NOMO-1 (cell line): Measurements from ENCODE around the gene CDK16.

ENCODE experiments used
- DNase-seq, 2 experiments: peaks; one replicate each; lab custom pipeline; 2025; ENCODE audit not compliant: unreplicated experiment in 2 of 2; lab: John Stamatoyannopoulos, UW

The CDK16 gene

GRCh38 chrX:47226531-47227333, 8.3 kb downstream of the CDK16 start:
- no peak for DNase-seq

GRCh38 chrX:47227334-47227583, 8.8 kb downstream of the CDK16 start:
- DNase-seq: no peak

DNA sequence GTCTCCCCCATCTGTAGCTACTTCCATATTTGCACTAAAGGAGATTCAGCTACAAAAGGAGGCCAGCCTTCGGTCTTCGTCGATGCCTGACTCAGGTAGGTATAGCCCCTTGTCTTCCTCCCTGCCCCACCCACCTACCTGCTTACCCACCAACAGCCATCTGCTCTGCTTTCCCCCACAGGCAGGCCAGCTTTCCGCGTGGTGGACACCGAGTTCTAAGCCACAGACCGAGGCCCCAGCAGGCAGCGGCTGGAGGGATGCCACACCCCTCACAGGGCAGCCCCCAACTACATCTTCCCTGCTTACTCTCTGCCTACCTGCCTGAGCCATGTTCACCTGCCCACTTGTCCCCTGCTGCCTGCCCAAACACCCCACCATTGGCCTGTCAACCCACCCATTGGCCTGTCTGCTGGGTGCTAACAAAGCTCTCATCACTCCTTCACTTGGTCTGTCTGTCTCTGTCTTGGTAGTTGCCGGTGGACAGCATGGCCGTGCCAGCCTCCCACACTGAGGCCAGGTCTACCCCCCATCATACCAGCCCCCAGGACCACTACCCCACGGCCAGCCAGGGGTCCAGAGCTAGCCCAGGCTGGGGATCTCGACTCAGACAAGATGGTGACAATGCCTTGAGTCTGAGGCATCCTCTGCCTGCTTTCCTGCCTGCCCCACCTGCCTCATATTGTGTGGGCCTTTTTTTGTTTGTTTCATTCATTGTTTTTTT, 10.2 kb downstream of the CDK16 start:
- DNase-seq: no peak

- DNase-seq: no peak
Measured at GRCh38 chrX:47229427-47229826, 10.9 kb downstream of the CDK16 start.

GRCh38 chrX:47230136-47230868, 11.8 kb downstream of the CDK16 start:
- no peak for DNase-seq

DNA sequence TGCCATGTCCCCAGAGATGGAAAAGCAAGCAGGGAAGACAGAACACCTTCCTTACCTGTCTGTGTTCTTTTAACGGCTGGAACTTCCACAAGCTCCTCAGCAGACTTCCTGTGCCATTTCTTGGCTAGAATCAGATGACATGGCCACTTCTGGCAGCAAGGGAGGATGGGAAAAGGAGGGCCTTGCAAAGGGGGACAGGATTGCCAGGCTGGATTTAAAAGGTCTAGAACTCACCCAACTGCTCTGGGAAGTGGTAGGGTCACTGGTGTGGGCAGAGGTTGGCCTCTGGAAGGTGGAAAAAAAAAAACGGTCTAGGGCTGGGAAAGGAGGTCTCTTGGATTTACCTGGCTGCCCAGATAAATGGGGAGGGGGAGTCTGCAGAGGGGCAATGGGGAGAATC, 12.7 kb downstream of the CDK16 start:
- no peak for DNase-seq

GRCh38 chrX:47232197-47232802, 13.8 kb downstream of the CDK16 start:
- no peak for DNase-seq

- DNase-seq: peak; percentile 17 to 32
Measured at GRCh38 chrX:47232803-47233332, 14.4 kb downstream of the CDK16 start, which contains the start of gene USP11. TSS of gene USP11 (plus strand) at chrX:47233009. CDS start at chrX:47233044, 35 bp downstream.

DNA sequence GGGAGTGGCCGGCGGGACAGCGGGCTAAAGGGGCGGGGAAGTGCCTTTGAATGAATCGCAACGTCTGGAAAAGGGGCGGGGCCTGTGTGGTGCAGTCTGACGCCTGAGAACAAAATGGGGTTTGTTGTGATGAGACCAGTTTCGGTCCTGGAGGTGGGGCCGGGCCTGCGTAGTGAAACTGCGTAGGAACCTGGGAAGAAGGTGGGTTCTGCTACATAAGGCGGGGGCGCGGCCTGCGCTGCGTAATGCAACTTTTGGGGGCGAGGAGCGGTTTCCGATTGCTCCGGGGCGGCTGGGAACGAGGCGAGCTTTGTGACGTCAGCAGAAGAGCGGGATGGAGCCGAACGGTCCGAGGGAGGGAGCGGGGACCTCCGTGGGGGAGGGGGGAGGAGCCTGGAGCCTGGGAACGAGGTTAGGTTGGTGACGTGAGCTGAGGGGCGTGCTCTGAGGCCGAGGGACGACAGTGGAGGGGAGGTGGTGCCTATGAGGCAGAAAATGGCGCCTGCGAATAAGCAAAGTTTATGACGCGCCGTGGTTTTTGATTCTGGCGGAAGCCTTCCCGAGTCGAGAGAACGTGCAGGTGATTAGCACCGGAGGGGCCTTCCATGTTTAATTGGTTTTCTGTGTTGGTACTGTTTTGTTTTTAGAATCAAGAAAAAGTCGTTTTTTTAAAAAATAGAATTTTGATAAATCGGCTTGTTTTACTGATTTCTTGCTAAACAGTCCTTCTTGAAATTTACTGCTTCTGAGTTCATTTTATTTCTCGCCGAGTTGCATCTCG, 15.0 kb downstream of the CDK16 start:
- peak; percentile 93 to 94 for DNase-seq

DNA sequence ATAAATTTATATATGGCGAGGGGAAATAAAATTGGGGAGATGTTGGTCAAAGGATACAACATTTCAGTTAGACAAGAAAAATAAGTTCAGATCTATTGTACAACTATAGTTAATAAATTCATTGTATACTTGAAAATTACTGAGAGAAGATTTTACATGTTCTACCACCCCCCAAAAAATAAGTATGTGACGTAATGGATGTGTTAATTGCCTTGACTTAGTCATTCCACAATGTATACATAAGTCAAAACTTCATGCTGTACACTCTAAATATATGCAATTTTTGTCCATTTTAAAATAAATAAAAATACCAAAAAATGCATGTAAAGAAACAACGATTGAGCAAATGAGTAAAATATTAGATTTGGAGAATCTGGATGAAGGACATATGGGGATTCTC, 16.1 kb downstream of the CDK16 start:
- peak in 1 of 2 experiments; percentile 2 for DNase-seq

DNA sequence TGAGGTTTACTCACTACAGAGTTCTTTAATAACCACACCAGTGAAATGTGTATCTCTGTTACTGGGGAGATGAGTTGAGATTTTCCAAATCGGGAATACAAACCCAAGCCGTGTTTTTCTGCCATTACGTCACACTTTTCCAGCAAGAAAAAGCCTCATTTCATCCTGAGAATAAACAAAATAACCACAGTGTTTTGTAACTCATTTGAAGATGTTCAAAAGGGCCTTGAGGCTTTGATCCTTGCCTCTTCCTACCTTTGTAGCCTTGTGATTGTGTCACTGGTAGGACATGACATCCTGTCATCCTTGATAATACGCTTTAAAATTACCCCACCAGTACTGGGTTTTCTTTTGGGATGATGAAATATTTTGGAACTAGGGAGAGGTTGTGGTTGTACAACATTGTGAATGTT, 17.2 kb downstream of the CDK16 start:
- DNase-seq: no peak

DNA sequence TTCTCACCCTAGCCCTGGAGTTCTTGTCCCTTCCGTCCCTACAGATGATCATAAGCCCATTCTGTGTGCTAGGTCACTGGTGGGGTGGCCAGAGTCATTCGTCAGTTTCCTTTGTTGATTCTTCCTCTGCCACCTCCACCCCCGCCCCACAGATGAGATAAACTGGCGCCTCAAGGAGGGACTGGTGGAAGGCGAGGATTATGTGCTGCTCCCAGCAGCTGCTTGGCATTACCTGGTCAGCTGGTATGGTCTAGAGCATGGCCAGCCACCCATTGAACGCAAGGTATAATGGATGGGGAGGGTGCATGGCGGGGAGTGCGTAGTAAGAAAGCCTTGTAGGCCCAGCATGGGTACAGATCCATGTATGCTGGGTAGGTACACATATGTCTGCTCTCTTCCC, 20.7 kb downstream of the CDK16 start:
- no peak for DNase-seq

DNA sequence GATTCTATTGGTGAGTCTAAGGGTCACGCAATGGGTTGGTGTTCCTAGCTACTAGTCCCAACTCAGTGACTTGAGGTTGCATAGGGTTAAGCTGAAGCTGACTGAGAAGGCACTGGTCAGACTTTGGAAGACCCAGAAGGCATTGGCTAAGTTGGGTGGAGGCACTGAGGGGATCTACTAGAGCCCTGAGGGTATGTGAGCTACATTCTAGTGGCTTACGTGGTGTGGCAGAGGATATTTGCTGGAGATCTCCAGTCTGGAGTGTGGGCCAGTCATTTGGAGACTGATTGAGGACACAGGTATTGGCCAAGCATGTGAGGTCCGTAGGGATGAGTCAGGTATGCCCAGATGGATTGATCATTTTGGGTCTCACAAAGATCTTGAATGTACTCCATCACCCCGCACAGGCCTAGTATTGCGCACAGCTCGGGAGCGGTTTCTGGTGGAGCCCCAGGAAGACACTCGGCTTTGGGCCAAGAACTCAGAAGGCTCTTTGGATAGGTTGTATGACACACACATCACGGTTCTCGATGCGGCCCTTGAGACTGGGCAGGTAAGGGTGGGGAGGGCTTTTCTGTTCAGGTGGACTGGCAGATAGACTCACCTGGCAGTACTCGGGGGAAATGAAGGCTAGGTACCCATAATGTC, 21.5 kb downstream of the CDK16 start:
- no peak for DNase-seq

GRCh38 chrX:47240619-47241018, 22.1 kb downstream of the CDK16 start:
- no peak for DNase-seq

DNA sequence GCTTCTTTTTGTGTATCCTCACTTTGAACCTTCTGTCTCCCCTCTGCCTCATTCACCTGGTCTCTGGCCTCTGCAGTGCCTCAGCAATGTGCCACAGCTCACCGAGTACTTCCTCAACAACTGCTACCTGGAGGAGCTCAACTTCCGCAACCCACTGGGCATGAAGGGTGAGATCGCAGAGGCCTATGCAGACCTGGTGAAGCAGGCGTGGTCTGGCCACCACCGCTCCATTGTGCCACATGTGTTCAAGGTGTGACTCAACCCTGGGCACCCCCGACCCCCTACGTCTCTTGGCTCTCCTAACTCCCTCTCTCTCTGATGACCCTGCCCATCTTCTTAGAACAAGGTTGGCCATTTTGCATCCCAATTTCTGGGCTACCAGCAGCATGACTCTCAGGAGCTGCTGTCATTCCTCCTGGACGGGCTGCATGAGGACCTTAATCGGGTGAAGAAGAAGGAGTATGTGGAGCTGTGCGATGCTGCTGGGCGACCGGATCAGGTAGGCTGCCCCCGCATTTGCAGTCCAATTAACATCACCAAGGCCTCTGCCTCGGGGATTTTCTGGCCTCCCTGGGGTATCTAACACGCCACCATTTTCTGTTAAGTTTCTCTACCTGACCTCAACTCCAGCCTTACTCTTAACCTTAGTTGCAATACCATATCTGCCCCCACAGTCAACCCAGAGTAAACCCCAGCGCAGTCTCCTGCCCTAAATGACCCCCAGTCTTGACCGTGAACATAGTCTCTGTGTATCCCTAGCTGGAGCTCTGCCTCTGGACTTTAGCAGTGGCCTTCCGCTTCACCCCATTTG, 22.9 kb downstream of the CDK16 start:
- no peak for DNase-seq

DNA sequence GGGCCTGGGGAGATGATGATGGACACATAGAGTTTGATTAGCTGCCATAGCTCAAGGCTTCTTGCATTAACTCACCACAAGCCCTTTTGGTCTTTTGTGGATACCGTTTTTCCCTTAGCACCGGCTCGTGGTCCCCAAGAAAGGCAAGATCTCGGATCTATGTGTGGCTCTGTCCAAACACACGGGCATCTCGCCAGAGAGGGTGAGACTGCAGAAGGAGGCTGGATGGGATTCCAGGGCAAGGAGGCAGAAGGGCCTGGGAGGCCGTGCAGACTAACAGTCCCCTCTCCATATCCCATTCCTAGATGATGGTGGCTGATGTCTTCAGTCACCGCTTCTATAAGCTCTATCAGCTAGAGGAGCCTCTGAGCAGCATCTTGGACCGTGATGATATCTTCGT, 23.8 kb downstream of the CDK16 start:
- no peak for DNase-seq

- DNase-seq: no peak
Measured at GRCh38 chrX:47243351-47243750, 24.9 kb downstream of the CDK16 start.

- no peak for DNase-seq
Measured at GRCh38 chrX:47244676-47245075, 26.2 kb downstream of the CDK16 start.

DNA sequence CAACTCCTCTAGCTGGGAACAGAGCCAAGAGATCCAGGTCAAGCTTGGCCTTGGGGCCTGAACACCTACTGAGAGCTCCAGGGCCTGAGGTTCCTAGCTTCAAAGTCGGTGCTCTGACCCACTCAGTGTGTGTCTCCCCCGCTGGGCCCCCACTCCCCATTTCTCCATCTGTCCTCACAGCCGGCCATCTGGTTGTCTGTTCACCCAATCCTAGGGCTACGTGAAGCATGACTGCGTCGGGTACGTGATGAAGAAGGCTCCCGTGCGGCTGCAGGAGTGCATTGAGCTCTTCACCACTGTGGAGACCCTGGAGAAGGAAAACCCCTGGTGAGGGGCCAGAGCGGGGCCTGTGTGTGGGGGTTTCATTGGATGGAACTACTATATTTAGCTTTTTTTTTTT, 26.7 kb downstream of the CDK16 start:
- no peak for DNase-seq
